ENCODE results near the gene DIS3L2. TPM values are rescaled to one million over a fixed set of nuclear protein-coding genes. Genes with fewer than 3 reads are reported as not detected.

The DIS3L2 gene
- total and polyA plus RNA-seq, 2 of the 8 experiments (the other 6 are each of a cell fraction or from before 2014, with no cell fraction given): 11.5 to 21.6 TPM

- TF ChIP-seq CTCF (IDR thresholded peaks at IDR 0.05; ENCODE audit: control extremely low read depth in 1 of 3, insufficient read depth in 1 of 3, low read depth in 1 of 3, low read length in 3 of 3) (peak; percentile 41 to 91 (median 82)), EZH2 (IDR thresholded peaks at IDR 0.05; ENCODE audit: low read depth, low read length, severe bottlenecking) (no peak), RXRA (IDR thresholded peaks at IDR 0.05; ENCODE audit: insufficient read depth, low read depth, low read length) (no peak)
These were observed 180.5 kb downstream of the DIS3L2 start (continued) for GRCh38 chr2:232142049-232142448.

Data from H1 (cell line).